A673 (cell line): ENCODE results near the gene NAE1. TPM values are rescaled to one million over a fixed set of nuclear protein-coding genes. Genes with fewer than 3 reads are reported as not detected.

ENCODE experiments used
- BruUV-seq: library from RNA; stranded (reverse); fragments of 400-500 nt; replicated peaks from 2 replicates; lab custom pipeline; 2021; lab: Mats Ljungman, UMichigan
- CTCF ChIA-PET: fragments of 300-600 bp; sonication (Branson Sonifier 250); formaldehyde crosslinking; loops from one replicate; lab custom pipeline; 2022; ENCODE audit warnings: antibody characterized with exemption; lab: Charles Lee
- POLR2A ChIA-PET: fragments of 300-600 bp; sonication (Branson Sonifier 250); formaldehyde crosslinking; loops from one replicate; lab custom pipeline; 2022; ENCODE audit warnings: antibody characterized with exemption; ENCODE audit not compliant: low non-redundant PET; lab: Charles Lee
- DNase-seq: peaks from one replicate; pipeline ENCODE4 v3.0.0-alpha.2; 2015; ENCODE audit warnings: low spot score
- H3K27ac ChIP-seq: fragments of 200-600 bp; sonication (generic); 2 replicates; pipeline ENCODE4 v1.5.1; 2016; ENCODE audit warnings: mixed run types, low read depth, mild to moderate bottlenecking, mixed read lengths, antibody characterized with exemption, low read length; ENCODE audit not compliant: poor library complexity, severe bottlenecking
- H3K27me3 ChIP-seq: fragments of 200-600 bp; sonication (generic); replicated peaks from 2 replicates; pipeline ENCODE4 v1.6.1; 2017; ENCODE audit warnings: mixed run types, low read depth, mild to moderate bottlenecking, mixed read lengths, antibody characterized with exemption, low read length; ENCODE audit not compliant: insufficient read depth, poor library complexity
- H3K36me3 ChIP-seq: fragments of 200-600 bp; sonication (generic); 2 replicates; pipeline ENCODE4 v1.6.1; 2016; ENCODE audit warnings: mixed run types, mild to moderate bottlenecking, mixed read lengths, antibody characterized with exemption, low read length; ENCODE audit not compliant: insufficient read depth, poor library complexity, severe bottlenecking
- H3K4me1 ChIP-seq: fragments of 200-600 bp; sonication (generic); 2 replicates; pipeline ENCODE4 v1.6.1; 2017; ENCODE audit warnings: mixed run types, mild to moderate bottlenecking, mixed read lengths, antibody characterized with exemption, low read length; ENCODE audit not compliant: insufficient read depth, poor library complexity, severe bottlenecking
- H3K4me3 ChIP-seq: fragments of 200-600 bp; sonication (generic); 2 replicates; pipeline ENCODE4 v1.5.1; 2016; ENCODE audit warnings: low read depth, mixed run types, mild to moderate bottlenecking, mixed read lengths, low read length; ENCODE audit not compliant: poor library complexity, severe bottlenecking
- H3K9me3 ChIP-seq: fragments of 200-600 bp; sonication (generic); 2 replicates; pipeline ENCODE4 v1.6.1; 2016; ENCODE audit warnings: mixed run types, low read depth, mild to moderate bottlenecking, mixed read lengths, antibody characterized with exemption, low read length; ENCODE audit not compliant: poor library complexity, severe bottlenecking
- CTCF ChIP-seq: fragments of 300-800, 200-600 bp; sonication (generic); conservative IDR thresholded peaks from 2 replicates; pipeline ENCODE4 v1.5.1; 2017; ENCODE audit warnings: low read depth, mild to moderate bottlenecking, antibody characterized with exemption, low read length, moderate library complexity, mixed read lengths
- EZH2 ChIP-seq: fragments of 200-600 bp; sonication (generic); IDR thresholded peaks from 2 replicates; pipeline ENCODE4 v1.6.1; 2017; ENCODE audit warnings: borderline replicate concordance, low read depth, mild to moderate bottlenecking, mixed read lengths, antibody characterized with exemption, low read length; ENCODE audit not compliant: poor library complexity, severe bottlenecking
- intact Hi-C: fragments of 100-400 bp; cut with micrococcal nuclease; formaldehyde crosslinking; loops from one replicate; pipeline ENCODE4 v1.10.0; 2022; ENCODE audit not compliant: unreplicated experiment
- total RNA-seq: library from RNA; stranded (reverse); gene quantifications from 2 replicates; pipeline ENCODE4 v1.2.3, GENCODE V29; 2021

NAE1 gene
- total RNA-seq, 1 experiment from 2014 or later, result 172 TPM

GRCh38 chr16:66844342-66845079, 13.7 kb upstream of the NAE1 start, which contains the start of gene CA7:
Gene CA7 (plus strand): TSS chr16:66844414. CDS start chr16:66844488, 74 bp downstream.
- TF ChIP-seq CTCF, result no peak
- peak; percentile 35 for TF ChIP-seq EZH2
- no peak for DNase-seq
- Histone ChIP-seq H3K9me3 (no peaks in the 10 kb centered on the region), H3K4me1 (peaks cover 19% of the 10 kb centered on the region), H3K36me3 (no peaks in the 10 kb centered on the region), H3K27me3 (peaks cover 19% of the 10 kb centered on the region), H3K4me3 (peak within 1 kb of the TSS; percentile 53), H3K27ac (no peak within 1 kb of the TSS)
- intact Hi-C loops, result no loop called here
- POLR2A ChIA-PET, result no interaction called here
- CTCF ChIA-PET, result no interaction called here
- BruUV-seq, result no TSS peak

GRCh38 chr16:66844009-66844341, 13.2 kb upstream of the NAE1 start:
- BruUV-seq, result no TSS peak
- DNase-seq, result no peak
- CTCF ChIA-PET, result no interaction called here
- Histone ChIP-seq H3K36me3 (no peaks in the 10 kb centered on the region), H3K4me3 (peak overlapping the region; percentile 53), H3K4me1 (peaks cover 19% of the 10 kb centered on the region), H3K9me3 (no peaks in the 10 kb centered on the region), H3K27ac (no peak overlapping the region), H3K27me3 (peaks cover 19% of the 10 kb centered on the region)
- TF ChIP-seq CTCF, result no peak
- TF ChIP-seq EZH2, result no peak
- intact Hi-C loops, result no loop called here
- POLR2A ChIA-PET, result no interaction called here

GRCh38 chr16:66843191-66843590, 12.4 kb upstream of the NAE1 start:
- ChIA-PET CTCF (interaction anchor here (0.6 kb wide), 1 partner anchor 25 kb away, joined by 3 read pairs; no protein-coding TSS in a partner anchor), POLR2A (no interaction called here)
- Histone ChIP-seq H3K9me3 (no peaks in the 10 kb centered on the region), H3K27me3 (peaks cover 19% of the 10 kb centered on the region), H3K4me3 (no peak overlapping the region), H3K4me1 (peaks cover 19% of the 10 kb centered on the region), H3K36me3 (no peaks in the 10 kb centered on the region), H3K27ac (no peak overlapping the region)
- intact Hi-C loops, result no loop called here
- BruUV-seq, result no TSS peak
- TF ChIP-seq EZH2 (no peak), CTCF (no peak)
- DNase-seq, result no peak
